GM20431 (cell line): ENCODE measurements around the gene TMEM185B.

ENCODE experiments used
- in situ Hi-C: fragments of 300-500 bp; cut with MseI, MboI; formaldehyde crosslinking; loops from one replicate; pipeline ENCODE4 v1.15.0; 2020; ENCODE audit warnings: low sequenced_read_pairs; ENCODE audit not compliant: unreplicated experiment

TMEM185B gene

GRCh38 chr2:120176526-120176925 lies 46.7 kb downstream of the TMEM185B start:
- in situ Hi-C loops, result no loop called here

DNA sequence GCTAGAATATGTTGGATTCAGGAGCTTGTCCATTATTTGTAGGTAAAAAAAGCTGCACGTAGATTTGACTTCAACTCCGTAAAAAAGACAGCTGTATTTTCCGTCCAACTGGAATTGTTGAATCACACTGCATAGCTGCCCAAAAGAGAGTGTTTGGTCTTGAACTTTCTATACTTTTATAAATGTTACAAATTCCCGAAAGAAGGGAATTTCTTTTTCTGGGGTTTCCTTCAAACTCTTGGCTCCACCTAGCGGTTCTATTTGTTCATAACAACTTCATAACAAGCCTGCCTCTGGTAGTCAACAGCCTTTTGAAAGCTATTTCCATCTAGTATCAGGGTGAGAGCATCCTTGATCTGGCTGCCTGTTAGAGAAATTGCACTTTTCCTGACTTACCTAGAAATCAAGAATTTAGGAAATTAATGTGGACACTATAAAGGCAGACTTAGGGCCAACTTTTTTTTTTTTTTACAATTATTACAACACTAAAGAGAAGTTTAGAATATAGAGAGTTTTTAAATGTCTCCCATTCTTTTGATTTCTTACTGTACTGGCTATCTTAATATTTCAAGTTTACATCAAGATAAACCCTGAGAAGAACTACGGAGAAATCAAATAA lies 48.1 kb downstream of the TMEM185B start:
- in situ Hi-C loops, result loop anchor here (25.0 kb wide), 1 partner anchor 438 kb away; no protein-coding TSS in a partner anchor
